Gastroesophageal sphincter (tissue), 4 donors: Measurements from ENCODE around the gene AKR1B1. TPM values are rescaled to one million over a fixed set of nuclear protein-coding genes. Genes with fewer than 3 reads are reported as not detected.

Experiments
- ATAC-seq: fragments of 150-250 bp; one replicate; pipeline ENCODE4 v1.9.1; 2016; ENCODE audit warnings: mild to moderate bottlenecking, moderate library complexity
- H3K27ac ChIP-seq, 4 donors: fragments of 200-600 bp; sonication (generic) in 3 of 4; 1 replicate in 3 of 4; 2 replicates in 1 of 4; pipeline ENCODE4 v1.5.1; 2016 to 2019
- H3K27me3 ChIP-seq: fragments of 200-600 bp; sonication (generic); one replicate; pipeline ENCODE4 v1.5.1; 2019
- H3K36me3 ChIP-seq, 2 donors: fragments of 200-600 bp; sonication (generic); one replicate each; pipeline ENCODE4 v1.5.1; 2019; ENCODE audit warnings: control low read depth in 1 of 2
- H3K4me1 ChIP-seq, 3 donors: fragments of 200-600 bp; sonication (generic); 1 replicate in 2 of 3; 2 replicates in 1 of 3; pipeline ENCODE4 v1.5.1; 2016 to 2019; ENCODE audit warnings: control low read depth in 2 of 3
- H3K4me3 ChIP-seq, 2 donors: fragments of 200-600 bp; sonication (generic); one replicate each; pipeline ENCODE4 v1.5.1; 2019; ENCODE audit warnings: mild to moderate bottlenecking in 1 of 2, moderate library complexity in 1 of 2
- H3K9me3 ChIP-seq, 3 donors: fragments of 200-600 bp; sonication (generic); one replicate each; pipeline ENCODE4 v1.5.1; 2017 to 2019; ENCODE audit warnings: control low read depth in 2 of 3
- EP300 ChIP-seq: sonication (generic); formaldehyde crosslinking; IDR thresholded peaks from one replicate; pipeline ENCODE4 v1.6.1; 2017; ENCODE audit warnings: antibody characterized with exemption, mild to moderate bottlenecking
- POLR2A ChIP-seq, 2 donors: fragments of 450-650 bp; IDR thresholded peaks; one replicate each; pipeline ENCODE4 v1.6.1; 2017; ENCODE audit warnings: antibody characterized with exemption in 2 of 2, mild to moderate bottlenecking in 2 of 2, moderate library complexity in 1 of 2
- POLR2AphosphoS5 ChIP-seq: sonication (generic); formaldehyde crosslinking; IDR thresholded peaks from one replicate; pipeline ENCODE4 v1.6.1; 2017; ENCODE audit warnings: antibody characterized with exemption
- WGBS, 2 donors: methylation state at CpG; one replicate each; pipeline ENCODE4 v1.1.5; 2018; ENCODE audit warnings: low coverage in 1 of 2; 5-methylcytosine and 5-hydroxymethylcytosine counted together
- total RNA-seq, 4 donors: library from RNA; depleted of rRNA; stranded (reverse); fragments of >200 nt; gene quantifications; one replicate each; pipeline ENCODE4 v1.1.0, GENCODE V29; 2016
- TF ChIP-seq, protein P1 (sequence below), 4 experiments: fragments of 200-600 bp in 2 of 4; fragments of 450-650 bp in 2 of 4; sonication (generic) in 1 of 4; IDR thresholded peaks; one replicate each; pipeline ENCODE4 v1.5.1; 2017 to 2019; ENCODE audit warnings: antibody characterized with exemption in 4 of 4, mild to moderate bottlenecking in 2 of 4, moderate library complexity in 2 of 4

The AKR1B1 gene
- total RNA-seq, 4 donors from 2014 or later: 34.1 to 55.2 (median 41.1) TPM

- H3K36me3 ChIP-seq: peaks cover 0 to 66% of the 10 kb centered on the region in 2 donors
- no peaks in the 10 kb centered on the region for H3K9me3 ChIP-seq
- TF ChIP-seq POLR2A (IDR thresholded peaks at IDR 0.05) (no peak), POLR2AphosphoS5 (no peak), EP300 (no peak)
- TF ChIP-seq, protein P1, sequence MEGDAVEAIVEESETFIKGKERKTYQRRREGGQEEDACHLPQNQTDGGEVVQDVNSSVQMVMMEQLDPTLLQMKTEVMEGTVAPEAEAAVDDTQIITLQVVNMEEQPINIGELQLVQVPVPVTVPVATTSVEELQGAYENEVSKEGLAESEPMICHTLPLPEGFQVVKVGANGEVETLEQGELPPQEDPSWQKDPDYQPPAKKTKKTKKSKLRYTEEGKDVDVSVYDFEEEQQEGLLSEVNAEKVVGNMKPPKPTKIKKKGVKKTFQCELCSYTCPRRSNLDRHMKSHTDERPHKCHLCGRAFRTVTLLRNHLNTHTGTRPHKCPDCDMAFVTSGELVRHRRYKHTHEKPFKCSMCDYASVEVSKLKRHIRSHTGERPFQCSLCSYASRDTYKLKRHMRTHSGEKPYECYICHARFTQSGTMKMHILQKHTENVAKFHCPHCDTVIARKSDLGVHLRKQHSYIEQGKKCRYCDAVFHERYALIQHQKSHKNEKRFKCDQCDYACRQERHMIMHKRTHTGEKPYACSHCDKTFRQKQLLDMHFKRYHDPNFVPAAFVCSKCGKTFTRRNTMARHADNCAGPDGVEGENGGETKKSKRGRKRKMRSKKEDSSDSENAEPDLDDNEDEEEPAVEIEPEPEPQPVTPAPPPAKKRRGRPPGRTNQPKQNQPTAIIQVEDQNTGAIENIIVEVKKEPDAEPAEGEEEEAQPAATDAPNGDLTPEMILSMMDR (IDR thresholded peaks at IDR 0.05): no peak
- no peaks in the 10 kb centered on the region for H3K27me3 ChIP-seq
- no peak overlapping the region for H3K4me3 ChIP-seq
- peak; percentile 46 for ATAC-seq
- no peak overlapping the region for H3K27ac ChIP-seq
- 60 to 64% methylated on average over 4 to 6 of the region's 14 CpGs for WGBS, 2 donors
- H3K4me1 ChIP-seq: peaks cover 0 to 46% (median 14%) of the 10 kb centered on the region in 3 donors
Measured at GRCh38 chr7:134450294-134451000, 8.5 kb downstream of the AKR1B1 start.

DNA sequence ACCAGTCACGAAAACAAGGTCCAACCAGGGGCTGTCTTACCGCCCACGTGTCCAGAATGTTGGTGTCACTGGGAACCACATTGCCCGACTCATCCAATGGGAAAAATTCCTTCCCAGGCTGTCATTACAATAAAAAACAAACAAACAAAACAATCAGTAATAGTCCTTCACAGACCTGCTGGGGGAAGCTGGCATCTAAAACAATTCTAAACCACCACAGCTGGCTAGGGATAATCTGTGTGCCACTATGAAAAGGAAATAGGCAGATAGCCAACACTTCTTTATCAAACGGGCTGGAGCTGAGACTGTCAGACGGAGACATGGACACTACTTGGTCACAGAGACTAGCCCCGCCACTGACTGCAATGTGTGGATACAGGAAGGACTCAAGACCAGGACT is 9.2 kb downstream of the AKR1B1 start:
- Histone ChIP-seq H3K9me3 (no peaks in the 10 kb centered on the region), H3K36me3 (peaks cover 0 to 74% of the 10 kb centered on the region in 2 donors), H3K4me3 (no peak overlapping the region), H3K27ac (no peak overlapping the region), H3K27me3 (no peaks in the 10 kb centered on the region), H3K4me1 (peaks cover 0 to 39% (median 14%) of the 10 kb centered on the region in 3 donors)
- TF ChIP-seq, protein P1 (IDR thresholded peaks at IDR 0.05): no peak
- TF ChIP-seq POLR2A (IDR thresholded peaks at IDR 0.05) (no peak), POLR2AphosphoS5 (no peak), EP300 (no peak)
- no peak for ATAC-seq
- 70 to 83% methylated on average over 4 to 6 of the region's 7 CpGs for WGBS, 2 donors

- H3K9me3 ChIP-seq: no peaks in the 10 kb centered on the region
- H3K4me3 ChIP-seq: no peak overlapping the region
- peaks cover 0 to 84% of the 10 kb centered on the region in 2 donors for H3K36me3 ChIP-seq
- no peaks in the 10 kb centered on the region for H3K27me3 ChIP-seq
- no peak overlapping the region for H3K27ac ChIP-seq
- WGBS, 2 donors: 74 to 92% methylated on average over 5 of the region's 11 CpGs
- TF ChIP-seq, protein P1 (IDR thresholded peaks at IDR 0.05): no peak
- peaks cover 0 to 29% (median 8%) of the 10 kb centered on the region in 3 donors for H3K4me1 ChIP-seq
- ATAC-seq: no peak
Measured at GRCh38 chr7:134448356-134449229, 10.3 kb downstream of the AKR1B1 start.

GRCh38 chr7:134447383-134447782 is 11.5 kb downstream of the AKR1B1 start:
- H3K36me3 ChIP-seq: peaks cover 0 to 97% of the 10 kb centered on the region in 2 donors
- ATAC-seq: no peak
- no peaks in the 10 kb centered on the region for H3K27me3 ChIP-seq
- WGBS, 2 donors: 100% methylated on average over 1 of the region's 9 CpGs; no CpG with 5 or more reads in 1 of the 2 donors
- no peaks in the 10 kb centered on the region for H3K9me3 ChIP-seq
- peaks cover 0 to 17% (median 3%) of the 10 kb centered on the region in 3 donors for H3K4me1 ChIP-seq
- no peak overlapping the region for H3K27ac ChIP-seq
- TF ChIP-seq, protein P1 (IDR thresholded peaks at IDR 0.05): no peak
- no peak for TF ChIP-seq EP300
- no peak overlapping the region for H3K4me3 ChIP-seq
